ENCODE data around the gene TRAF3. TPM values are rescaled to one million over a fixed set of nuclear protein-coding genes. Genes with fewer than 3 reads are reported as not detected.

TRAF3 gene, protein sequence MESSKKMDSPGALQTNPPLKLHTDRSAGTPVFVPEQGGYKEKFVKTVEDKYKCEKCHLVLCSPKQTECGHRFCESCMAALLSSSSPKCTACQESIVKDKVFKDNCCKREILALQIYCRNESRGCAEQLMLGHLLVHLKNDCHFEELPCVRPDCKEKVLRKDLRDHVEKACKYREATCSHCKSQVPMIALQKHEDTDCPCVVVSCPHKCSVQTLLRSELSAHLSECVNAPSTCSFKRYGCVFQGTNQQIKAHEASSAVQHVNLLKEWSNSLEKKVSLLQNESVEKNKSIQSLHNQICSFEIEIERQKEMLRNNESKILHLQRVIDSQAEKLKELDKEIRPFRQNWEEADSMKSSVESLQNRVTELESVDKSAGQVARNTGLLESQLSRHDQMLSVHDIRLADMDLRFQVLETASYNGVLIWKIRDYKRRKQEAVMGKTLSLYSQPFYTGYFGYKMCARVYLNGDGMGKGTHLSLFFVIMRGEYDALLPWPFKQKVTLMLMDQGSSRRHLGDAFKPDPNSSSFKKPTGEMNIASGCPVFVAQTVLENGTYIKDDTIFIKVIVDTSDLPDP
- 10 to 100 TPM in 1 of 2 donors, 1 to 10 TPM in 1; 7.1 to 12.0 TPM for total RNA-seq
- polyA plus RNA-seq = 1 to 10 TPM; 2.1 to 3.3 TPM

DNA sequence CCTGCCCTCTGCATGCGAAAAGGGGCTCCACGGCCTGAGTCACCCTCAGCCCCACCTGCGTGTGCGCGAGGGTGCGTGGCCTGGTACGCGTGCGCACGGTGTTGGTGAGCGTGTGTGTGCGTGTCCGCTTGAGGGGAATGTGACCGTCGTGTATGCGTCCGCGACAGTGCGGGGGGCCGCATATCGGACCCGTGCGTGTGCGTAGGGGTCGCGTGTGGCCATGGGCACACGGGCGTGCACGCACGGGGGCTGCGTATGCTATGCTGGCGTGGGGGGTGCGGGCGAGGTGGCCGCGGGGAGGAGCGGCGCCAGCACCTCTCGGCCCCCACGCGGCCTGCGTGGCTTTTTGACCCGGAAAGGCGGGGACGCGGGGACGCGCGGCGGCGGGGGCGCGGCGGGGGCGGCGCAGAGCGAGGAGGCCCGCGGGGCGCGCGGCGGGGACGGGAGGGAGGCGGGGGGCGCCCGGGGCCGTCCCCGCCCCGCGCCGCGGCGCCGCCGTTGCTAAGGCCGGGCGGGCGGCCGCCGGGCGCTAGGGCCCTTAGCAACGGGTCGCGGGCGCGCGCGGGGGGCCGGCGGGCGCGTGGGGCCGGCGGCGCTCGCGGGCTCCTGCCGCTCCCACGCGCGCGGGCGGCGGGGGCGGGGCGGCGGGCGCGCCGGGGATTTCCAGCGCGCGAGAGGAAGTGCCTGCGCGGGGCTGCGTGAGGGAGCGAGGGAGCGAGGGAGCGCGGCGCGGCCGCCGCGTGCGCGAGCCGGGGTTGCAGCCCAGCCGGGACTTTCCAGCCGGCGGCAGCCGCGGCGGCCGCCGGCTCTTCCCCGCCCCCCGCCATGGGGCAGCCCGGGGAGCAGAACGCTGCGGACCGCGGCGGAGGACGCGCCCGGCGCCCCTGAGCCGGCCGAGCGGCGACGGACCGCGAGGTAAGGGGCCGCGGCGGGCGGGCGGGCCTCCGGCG lies at the start of gene TRAF3:
TSS of gene TRAF3 (plus strand) at position 689 of the 950 bp plus-strand sequence. CDS start 92,753 bp downstream, outside the sequence.
- TF ChIP-seq YY1 (IDR thresholded peaks at IDR 0.05) (no peak), JUND (IDR thresholded peaks at IDR 0.05) (no peak), EGR1 (IDR thresholded peaks at IDR 0.05; ENCODE audit: low read depth in 2 of 2) (no peak), FOXA2 (IDR thresholded peaks at IDR 0.05) (no peak), HNF4A (conservative IDR thresholded peaks at IDR 0.05) (no peak), SP1 (IDR thresholded peaks at IDR 0.05) (no peak)
- TF ChIP-seq, protein P1, sequence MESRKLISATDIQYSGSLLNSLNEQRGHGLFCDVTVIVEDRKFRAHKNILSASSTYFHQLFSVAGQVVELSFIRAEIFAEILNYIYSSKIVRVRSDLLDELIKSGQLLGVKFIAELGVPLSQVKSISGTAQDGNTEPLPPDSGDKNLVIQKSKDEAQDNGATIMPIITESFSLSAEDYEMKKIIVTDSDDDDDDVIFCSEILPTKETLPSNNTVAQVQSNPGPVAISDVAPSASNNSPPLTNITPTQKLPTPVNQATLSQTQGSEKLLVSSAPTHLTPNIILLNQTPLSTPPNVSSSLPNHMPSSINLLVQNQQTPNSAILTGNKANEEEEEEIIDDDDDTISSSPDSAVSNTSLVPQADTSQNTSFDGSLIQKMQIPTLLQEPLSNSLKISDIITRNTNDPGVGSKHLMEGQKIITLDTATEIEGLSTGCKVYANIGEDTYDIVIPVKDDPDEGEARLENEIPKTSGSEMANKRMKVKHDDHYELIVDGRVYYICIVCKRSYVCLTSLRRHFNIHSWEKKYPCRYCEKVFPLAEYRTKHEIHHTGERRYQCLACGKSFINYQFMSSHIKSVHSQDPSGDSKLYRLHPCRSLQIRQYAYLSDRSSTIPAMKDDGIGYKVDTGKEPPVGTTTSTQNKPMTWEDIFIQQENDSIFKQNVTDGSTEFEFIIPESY (IDR thresholded peaks at IDR 0.05) = no peak
- WGBS = 17% methylated on average over 163 of the region's 163 CpGs
- DNase-seq (ENCODE audit: low spot score) = peak; percentile 53
- Histone ChIP-seq H3K9me3 (ENCODE audit: control insufficient read depth in 4 of 4, low read length in 3 of 4) (no peaks in the 10 kb centered on the region), H3K27me3 (ENCODE audit: control insufficient read depth in 4 of 4, insufficient read depth in 4 of 4, low read length in 3 of 4) (no peaks in the 10 kb centered on the region), H3K27ac (ENCODE audit: low read depth in 1 of 2, low read length in 2 of 2) (peak within 1 kb of the TSS; percentile 74 to 82), H3K4me1 (ENCODE audit: control insufficient read depth in 4 of 4, insufficient read depth in 4 of 4, low read length in 3 of 4) (peaks cover 0 to 14% (median 9%) of the 10 kb centered on the region in 4 donors), H3K9ac (ENCODE audit: low read depth in 1 of 2, low read length in 2 of 2) (peak within 1 kb of the TSS; percentile 72 to 93), H3K4me3 (ENCODE audit: low read depth in 1 of 3, low read length in 3 of 3) (peak within 1 kb of the TSS; percentile 73 to 92 (median 80)), H3K36me3 (ENCODE audit: control insufficient read depth in 4 of 4, insufficient read depth in 3 of 4, low read depth in 1 of 4, low read length in 3 of 4) (no peaks in the 10 kb centered on the region)

DNA sequence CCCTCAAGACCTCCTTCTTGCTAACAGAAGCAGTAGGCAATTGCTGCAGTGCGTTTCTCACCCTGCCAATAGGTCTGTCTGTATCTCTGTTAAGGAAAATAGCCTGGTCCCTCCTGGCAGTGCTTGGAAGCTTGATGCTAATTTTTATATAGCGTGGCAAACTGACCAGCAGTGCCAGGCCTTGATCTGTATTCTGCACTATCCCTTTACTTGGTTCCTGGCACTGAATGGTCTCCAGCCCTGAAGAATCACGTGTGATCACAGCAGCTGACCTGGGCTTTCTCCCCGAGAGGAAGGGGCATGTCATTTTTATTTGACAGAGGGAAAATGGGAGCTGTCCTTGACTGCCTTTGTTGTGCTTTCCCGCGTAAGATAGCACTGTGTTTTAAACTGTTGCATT lies 48.7 kb upstream of the TRAF3 start:
- H3K9ac ChIP-seq (ENCODE audit: low read depth in 1 of 2, low read length in 2 of 2) = no peak overlapping the region
- peak; percentile 13 for DNase-seq (ENCODE audit: low spot score)
- 92% methylated on average over 6 of the region's 6 CpGs for WGBS
- TF ChIP-seq TAF1 (conservative IDR thresholded peaks at IDR 0.05) (no peak), RXRA (IDR thresholded peaks at IDR 0.05) (no peak), HNF4G (IDR thresholded peaks at IDR 0.05) (no peak)
- H3K4me3 ChIP-seq (ENCODE audit: low read depth in 1 of 3, low read length in 3 of 3) = no peak overlapping the region
- H3K36me3 ChIP-seq (ENCODE audit: control insufficient read depth in 4 of 4, insufficient read depth in 3 of 4, low read depth in 1 of 4, low read length in 3 of 4) = peaks cover 1 to 29% (median 15%) of the 10 kb centered on the region in 4 donors
- H3K4me1 ChIP-seq (ENCODE audit: control insufficient read depth in 4 of 4, insufficient read depth in 4 of 4, low read length in 3 of 4) = peaks cover 0 to 5% (median 2%) of the 10 kb centered on the region in 4 donors
- no peak overlapping the region for H3K27ac ChIP-seq (ENCODE audit: low read depth in 1 of 2, low read length in 2 of 2)
- H3K9me3 ChIP-seq (ENCODE audit: control insufficient read depth in 4 of 4, low read length in 3 of 4) = no peaks in the 10 kb centered on the region
- no peaks in the 10 kb centered on the region for H3K27me3 ChIP-seq (ENCODE audit: control insufficient read depth in 4 of 4, insufficient read depth in 4 of 4, low read length in 3 of 4)

DNA sequence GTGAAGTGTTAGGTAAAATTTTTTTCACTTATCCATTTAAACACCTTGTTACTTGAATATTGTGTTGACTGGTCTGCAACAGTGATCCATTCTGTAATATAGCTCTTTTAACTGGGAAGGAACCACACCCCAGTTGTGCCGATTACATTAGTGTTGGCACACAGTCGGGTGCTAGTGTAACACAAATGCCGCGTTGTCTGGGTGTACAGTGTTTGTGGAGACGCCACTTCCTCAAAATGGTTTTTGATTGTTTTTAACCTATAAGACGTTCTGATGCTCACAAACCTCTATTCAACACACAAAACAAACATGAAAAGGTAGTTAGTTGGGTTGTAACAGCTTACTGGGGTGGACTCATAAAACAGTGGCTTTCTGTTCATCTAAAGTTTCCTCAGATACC lies 48.0 kb upstream of the TRAF3 start:
- WGBS = 88% methylated on average over 6 of the region's 6 CpGs
- Histone ChIP-seq H3K9ac (ENCODE audit: low read depth in 1 of 2, low read length in 2 of 2) (no peak overlapping the region), H3K4me3 (ENCODE audit: low read depth in 1 of 3, low read length in 3 of 3) (no peak overlapping the region), H3K4me1 (ENCODE audit: control insufficient read depth in 4 of 4, insufficient read depth in 4 of 4, low read length in 3 of 4) (peaks cover 0 to 5% (median 2%) of the 10 kb centered on the region in 4 donors), H3K27me3 (ENCODE audit: control insufficient read depth in 4 of 4, insufficient read depth in 4 of 4, low read length in 3 of 4) (no peaks in the 10 kb centered on the region), H3K27ac (ENCODE audit: low read depth in 1 of 2, low read length in 2 of 2) (no peak overlapping the region), H3K36me3 (ENCODE audit: control insufficient read depth in 4 of 4, insufficient read depth in 3 of 4, low read depth in 1 of 4, low read length in 3 of 4) (peaks cover 1 to 25% (median 12%) of the 10 kb centered on the region in 4 donors), H3K9me3 (ENCODE audit: control insufficient read depth in 4 of 4, low read length in 3 of 4) (no peaks in the 10 kb centered on the region)
- DNase-seq (ENCODE audit: low spot score) = peak; percentile 8
- TF ChIP-seq, protein P2, sequence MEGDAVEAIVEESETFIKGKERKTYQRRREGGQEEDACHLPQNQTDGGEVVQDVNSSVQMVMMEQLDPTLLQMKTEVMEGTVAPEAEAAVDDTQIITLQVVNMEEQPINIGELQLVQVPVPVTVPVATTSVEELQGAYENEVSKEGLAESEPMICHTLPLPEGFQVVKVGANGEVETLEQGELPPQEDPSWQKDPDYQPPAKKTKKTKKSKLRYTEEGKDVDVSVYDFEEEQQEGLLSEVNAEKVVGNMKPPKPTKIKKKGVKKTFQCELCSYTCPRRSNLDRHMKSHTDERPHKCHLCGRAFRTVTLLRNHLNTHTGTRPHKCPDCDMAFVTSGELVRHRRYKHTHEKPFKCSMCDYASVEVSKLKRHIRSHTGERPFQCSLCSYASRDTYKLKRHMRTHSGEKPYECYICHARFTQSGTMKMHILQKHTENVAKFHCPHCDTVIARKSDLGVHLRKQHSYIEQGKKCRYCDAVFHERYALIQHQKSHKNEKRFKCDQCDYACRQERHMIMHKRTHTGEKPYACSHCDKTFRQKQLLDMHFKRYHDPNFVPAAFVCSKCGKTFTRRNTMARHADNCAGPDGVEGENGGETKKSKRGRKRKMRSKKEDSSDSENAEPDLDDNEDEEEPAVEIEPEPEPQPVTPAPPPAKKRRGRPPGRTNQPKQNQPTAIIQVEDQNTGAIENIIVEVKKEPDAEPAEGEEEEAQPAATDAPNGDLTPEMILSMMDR (IDR thresholded peaks at IDR 0.05; ENCODE audit: low read depth, low read length, missing input control) = no peak
- no peak for TF ChIP-seq HNF4A (conservative IDR thresholded peaks at IDR 0.05)
- TF ChIP-seq RXRA (IDR thresholded peaks at IDR 0.05) = no peak
- TF ChIP-seq, protein P1 (IDR thresholded peaks at IDR 0.05) = no peak
- no peak for TF ChIP-seq FOXA1 (IDR thresholded peaks at IDR 0.05)
- no peak for TF ChIP-seq SP1 (IDR thresholded peaks at IDR 0.05)
- TF ChIP-seq, protein P3, sequence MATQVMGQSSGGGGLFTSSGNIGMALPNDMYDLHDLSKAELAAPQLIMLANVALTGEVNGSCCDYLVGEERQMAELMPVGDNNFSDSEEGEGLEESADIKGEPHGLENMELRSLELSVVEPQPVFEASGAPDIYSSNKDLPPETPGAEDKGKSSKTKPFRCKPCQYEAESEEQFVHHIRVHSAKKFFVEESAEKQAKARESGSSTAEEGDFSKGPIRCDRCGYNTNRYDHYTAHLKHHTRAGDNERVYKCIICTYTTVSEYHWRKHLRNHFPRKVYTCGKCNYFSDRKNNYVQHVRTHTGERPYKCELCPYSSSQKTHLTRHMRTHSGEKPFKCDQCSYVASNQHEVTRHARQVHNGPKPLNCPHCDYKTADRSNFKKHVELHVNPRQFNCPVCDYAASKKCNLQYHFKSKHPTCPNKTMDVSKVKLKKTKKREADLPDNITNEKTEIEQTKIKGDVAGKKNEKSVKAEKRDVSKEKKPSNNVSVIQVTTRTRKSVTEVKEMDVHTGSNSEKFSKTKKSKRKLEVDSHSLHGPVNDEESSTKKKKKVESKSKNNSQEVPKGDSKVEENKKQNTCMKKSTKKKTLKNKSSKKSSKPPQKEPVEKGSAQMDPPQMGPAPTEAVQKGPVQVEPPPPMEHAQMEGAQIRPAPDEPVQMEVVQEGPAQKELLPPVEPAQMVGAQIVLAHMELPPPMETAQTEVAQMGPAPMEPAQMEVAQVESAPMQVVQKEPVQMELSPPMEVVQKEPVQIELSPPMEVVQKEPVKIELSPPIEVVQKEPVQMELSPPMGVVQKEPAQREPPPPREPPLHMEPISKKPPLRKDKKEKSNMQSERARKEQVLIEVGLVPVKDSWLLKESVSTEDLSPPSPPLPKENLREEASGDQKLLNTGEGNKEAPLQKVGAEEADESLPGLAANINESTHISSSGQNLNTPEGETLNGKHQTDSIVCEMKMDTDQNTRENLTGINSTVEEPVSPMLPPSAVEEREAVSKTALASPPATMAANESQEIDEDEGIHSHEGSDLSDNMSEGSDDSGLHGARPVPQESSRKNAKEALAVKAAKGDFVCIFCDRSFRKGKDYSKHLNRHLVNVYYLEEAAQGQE (IDR thresholded peaks at IDR 0.05) = no peak
- TF ChIP-seq JUND (IDR thresholded peaks at IDR 0.05) = no peak
- TF ChIP-seq, protein P4, sequence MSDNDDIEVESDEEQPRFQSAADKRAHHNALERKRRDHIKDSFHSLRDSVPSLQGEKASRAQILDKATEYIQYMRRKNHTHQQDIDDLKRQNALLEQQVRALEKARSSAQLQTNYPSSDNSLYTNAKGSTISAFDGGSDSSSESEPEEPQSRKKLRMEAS (IDR thresholded peaks at IDR 0.05) = no peak

All from liver (tissue), 9 donors.